Stimulated activated CD8-positive, alpha-beta memory T cell treated with anti-CD3 and anti-CD28 coated beads, Interleukin-4, amount 100 ng/mL, for 48 hours (primary cell): Measurements from ENCODE around the gene NALCN.

ENCODE experiments used
- DNase-seq: peaks from one replicate; pipeline ENCODE4 v3.0.0-alpha.2; 2020

NALCN gene

GRCh38 chr13:101271681-101272245, 144.5 kb downstream of the NALCN start:
- no peak for DNase-seq

GRCh38 chr13:101267656-101268055, 148.7 kb downstream of the NALCN start:
- no peak for DNase-seq

- DNase-seq = no peak
These were observed 150.4 kb downstream of the NALCN start for GRCh38 chr13:101265934-101266333.

GRCh38 chr13:101264931-101265330, 151.4 kb downstream of the NALCN start:
- no peak for DNase-seq

GRCh38 chr13:101262306-101262705, 154.0 kb downstream of the NALCN start:
- no peak for DNase-seq

- DNase-seq = no peak
These were observed 157.8 kb downstream of the NALCN start for GRCh38 chr13:101258509-101258908.

GRCh38 chr13:101258071-101258470, 158.2 kb downstream of the NALCN start:
- DNase-seq = peak; percentile 77

GRCh38 chr13:101248739-101249514, 167.4 kb downstream of the NALCN start:
- no peak for DNase-seq

GRCh38 chr13:101242720-101243119, 173.6 kb downstream of the NALCN start:
- DNase-seq = no peak

GRCh38 chr13:101238555-101238954, 177.8 kb downstream of the NALCN start:
- DNase-seq = no peak

GRCh38 chr13:101231751-101232428, 184.4 kb downstream of the NALCN start:
- DNase-seq = no peak

GRCh38 chr13:101230271-101230890, 185.9 kb downstream of the NALCN start:
- DNase-seq = no peak

- no peak for DNase-seq
These were observed 196.6 kb downstream of the NALCN start for GRCh38 chr13:101219609-101220265.

GRCh38 chr13:101218484-101218883, 197.8 kb downstream of the NALCN start:
- DNase-seq = no peak

GRCh38 chr13:101217086-101217485, 199.2 kb downstream of the NALCN start:
- no peak for DNase-seq

GRCh38 chr13:101211261-101211660, 205.0 kb downstream of the NALCN start:
- DNase-seq = no peak

GRCh38 chr13:101210774-101211173, 205.5 kb downstream of the NALCN start:
- DNase-seq = no peak

- DNase-seq = no peak
These were observed 207.0 kb downstream of the NALCN start for GRCh38 chr13:101209206-101209893.

- no peak for DNase-seq
These were observed 210.9 kb downstream of the NALCN start for GRCh38 chr13:101205408-101205807.

- DNase-seq = no peak
These were observed 211.9 kb downstream of the NALCN start for GRCh38 chr13:101204270-101205020.

GRCh38 chr13:101202590-101202989, 213.7 kb downstream of the NALCN start:
- DNase-seq = no peak

GRCh38 chr13:101190976-101191375, 225.3 kb downstream of the NALCN start:
- DNase-seq = no peak
